Measurements from ENCODE around the gene TRERF1. TPM values are rescaled to one million over a fixed set of nuclear protein-coding genes. Genes with fewer than 3 reads are reported as not detected.

TRERF1 gene
- polyA plus RNA-seq, 3 donors: 0.58 to 10.0 (median 2.0) TPM

- Histone ChIP-seq H3K27ac (ENCODE audit: low read depth in 1 of 2, low read length in 2 of 2) (peak overlapping the region in 1 of 2 donors; percentile 61), H3K79me2 (ENCODE audit: insufficient read depth, low read length) (peaks cover 83% of the 10 kb centered on the region), H3K9ac (ENCODE audit: insufficient read depth, low read length, poor library complexity, severe bottlenecking) (no peak overlapping the region), H3K4me3 (replicated peaks in 1 of 3; ENCODE audit: low read depth in 2 of 3, low read length in 3 of 3) (no peak overlapping the region), H3K36me3 (replicated peaks in 1 of 2; ENCODE audit: control insufficient read depth in 1 of 2, insufficient read depth in 2 of 2, low read length in 2 of 2) (peaks cover 11 to 42% of the 10 kb centered on the region in 2 donors), H4K20me1 (ENCODE audit: insufficient read depth, low read length) (peaks cover 19% of the 10 kb centered on the region), H3K27me3 (ENCODE audit: control insufficient read depth in 2 of 2, insufficient read depth in 2 of 2, low read length in 2 of 2) (no peaks in the 10 kb centered on the region), H3K4me1 (ENCODE audit: control insufficient read depth in 1 of 2, insufficient read depth in 2 of 2, low read length in 2 of 2) (peaks cover 22 to 34% of the 10 kb centered on the region in 2 donors), H2AFZ (ENCODE audit: insufficient read depth, low read depth, low read length, poor library complexity, severe bottlenecking) (no peak overlapping the region), H3K9me3 (replicated peaks in 1 of 2; ENCODE audit: control insufficient read depth in 1 of 2, insufficient read depth in 1 of 2, low read length in 2 of 2) (no peaks in the 10 kb centered on the region), H3K4me2 (replicated peaks; ENCODE audit: extremely low read depth, low read length, poor library complexity, severe bottlenecking) (no peak overlapping the region)
- no peaks in the 10 kb centered on the region for H3K27me3 Mint-ChIP-seq (ENCODE audit: low read depth in 3 of 3)
- peaks cover 42% of the 10 kb centered on the region for H3K4me1 Mint-ChIP-seq
- intact Hi-C loops (cut with micrococcal nuclease): no loop called here
- 77% methylated on average over 3 of the region's 9 CpGs for WGBS (ENCODE audit: insufficient coverage)
- no peak for DNase-seq
- peaks cover 0 to 8% (median 0%) of the 10 kb centered on the region in 7 donors for H3K9me3 Mint-ChIP-seq
- no peak overlapping the region for H3K4me3 Mint-ChIP-seq
- peaks cover 34 to 57% of the 10 kb centered on the region in 2 donors for H3K36me3 Mint-ChIP-seq
- H3K27ac Mint-ChIP-seq: peak overlapping the region in 6 of 7 donors; percentile 3 to 87 (median 62)
- TF ChIP-seq CTCF (IDR thresholded peaks at IDR 0.05): no peak
Observed at GRCh38 chr6:42292004-42292740, 159.6 kb downstream of the TRERF1 start.

GRCh38 chr6:42287756-42288155 is 164.0 kb downstream of the TRERF1 start:
- H3K27me3 Mint-ChIP-seq (ENCODE audit: low read depth in 3 of 3): no peaks in the 10 kb centered on the region
- WGBS (ENCODE audit: insufficient coverage): 94% methylated on average over 1 of the region's 2 CpGs
- TF ChIP-seq CTCF (IDR thresholded peaks at IDR 0.05): no peak
- H3K9me3 Mint-ChIP-seq: peaks cover 0 to 5% (median 4%) of the 10 kb centered on the region in 7 donors
- H3K27me3 ChIP-seq (ENCODE audit: control insufficient read depth in 2 of 2, insufficient read depth in 2 of 2, low read length in 2 of 2): no peaks in the 10 kb centered on the region
- no peaks in the 10 kb centered on the region for H3K9me3 ChIP-seq (replicated peaks in 1 of 2; ENCODE audit: control insufficient read depth in 1 of 2, insufficient read depth in 1 of 2, low read length in 2 of 2)
- H3K79me2 ChIP-seq (ENCODE audit: insufficient read depth, low read length): peaks cover 60% of the 10 kb centered on the region
- H2AFZ ChIP-seq (ENCODE audit: insufficient read depth, low read depth, low read length, poor library complexity, severe bottlenecking): no peak overlapping the region
- peaks cover 5 to 9% of the 10 kb centered on the region in 2 donors for H3K4me1 ChIP-seq (ENCODE audit: control insufficient read depth in 1 of 2, insufficient read depth in 2 of 2, low read length in 2 of 2)
- intact Hi-C loops (cut with micrococcal nuclease): no loop called here
- H3K27ac ChIP-seq (ENCODE audit: low read depth in 1 of 2, low read length in 2 of 2): peak overlapping the region in 1 of 2 donors; percentile 20
- peaks cover 14% of the 10 kb centered on the region for H3K4me1 Mint-ChIP-seq
- peak overlapping the region in 3 of 7 donors; percentile 9 to 61 (median 16) for H3K27ac Mint-ChIP-seq
- no peak overlapping the region for H3K4me2 ChIP-seq (replicated peaks; ENCODE audit: extremely low read depth, low read length, poor library complexity, severe bottlenecking)
- no peak overlapping the region for H3K4me3 ChIP-seq (replicated peaks in 1 of 3; ENCODE audit: low read depth in 2 of 3, low read length in 3 of 3)
- peaks cover 16% of the 10 kb centered on the region for H4K20me1 ChIP-seq (ENCODE audit: insufficient read depth, low read length)
- peaks cover 23 to 51% of the 10 kb centered on the region in 2 donors for H3K36me3 Mint-ChIP-seq
- no peak overlapping the region for H3K4me3 Mint-ChIP-seq
- DNase-seq: no peak
- no peak overlapping the region for H3K9ac ChIP-seq (ENCODE audit: insufficient read depth, low read length, poor library complexity, severe bottlenecking)
- H3K36me3 ChIP-seq (replicated peaks in 1 of 2; ENCODE audit: control insufficient read depth in 1 of 2, insufficient read depth in 2 of 2, low read length in 2 of 2): peaks cover 6 to 29% of the 10 kb centered on the region in 2 donors
